H9 (cell line): ENCODE measurements around the gene SLC35B2. TPM values are rescaled to one million over a fixed set of nuclear protein-coding genes. Genes with fewer than 3 reads are reported as not detected.

Source experiments
- DNase-seq: peaks from one replicate; pipeline ENCODE4 v3.0.0-alpha.2; 2017
- H2AFZ ChIP-seq: one replicate; pipeline ENCODE4 v1.6.1; 2013; ENCODE audit warnings: mild to moderate bottlenecking, low read length, control low read depth, moderate library complexity
- H2AK5ac ChIP-seq: 2 replicates; pipeline ENCODE4 v1.6.1; 2013; ENCODE audit warnings: low read length, control low read depth, mixed read lengths; ENCODE audit not compliant: insufficient read length
- H2BK120ac ChIP-seq: one replicate; pipeline ENCODE4 v1.6.1; 2013; ENCODE audit warnings: low read depth, mild to moderate bottlenecking, low read length, control low read depth, inconsistent platforms; ENCODE audit not compliant: poor library complexity, severe bottlenecking
- H2BK12ac ChIP-seq: 2 replicates; pipeline ENCODE4 v1.6.1; 2013; ENCODE audit warnings: low read length, control low read depth, mixed read lengths, low read depth; ENCODE audit not compliant: insufficient read length
- H2BK15ac ChIP-seq: 2 replicates; pipeline ENCODE4 v1.6.1; 2013; ENCODE audit warnings: low read depth, low read length, control low read depth
- H2BK20ac ChIP-seq: one replicate; pipeline ENCODE4 v1.6.1; 2013; ENCODE audit warnings: low read depth, mild to moderate bottlenecking, low read length, control low read depth, inconsistent platforms; ENCODE audit not compliant: poor library complexity, severe bottlenecking
- H2BK5ac ChIP-seq: 2 replicates; pipeline ENCODE4 v1.6.1; 2013; ENCODE audit warnings: low read length, control low read depth, mixed read lengths; ENCODE audit not compliant: insufficient read length
- H3K14ac ChIP-seq: 2 replicates; pipeline ENCODE4 v1.6.1; 2013; ENCODE audit warnings: low read length, control low read depth; ENCODE audit not compliant: insufficient read depth
- H3K18ac ChIP-seq: 2 replicates; pipeline ENCODE4 v1.6.1; 2013; ENCODE audit warnings: low read depth, mild to moderate bottlenecking, mixed read lengths, low read length, control low read depth; ENCODE audit not compliant: insufficient read length
- H3K23ac ChIP-seq: 2 replicates; pipeline ENCODE4 v1.6.1; 2013; ENCODE audit warnings: low read length, control low read depth, mixed read lengths, low read depth; ENCODE audit not compliant: insufficient read length
- H3K23me2 ChIP-seq: 2 replicates; pipeline ENCODE4 v1.6.1; 2013; ENCODE audit warnings: low read depth, mild to moderate bottlenecking, mixed read lengths, low read length, control low read depth; ENCODE audit not compliant: insufficient read length, poor library complexity, severe bottlenecking
- H3K27ac ChIP-seq: 2 replicates; pipeline ENCODE4 v1.5.1; 2013; ENCODE audit warnings: low read length, control low read depth, mixed read lengths, low read depth; ENCODE audit not compliant: insufficient read length
- H3K27me3 ChIP-seq: 2 replicates; pipeline ENCODE4 v1.6.1; 2013; ENCODE audit warnings: low read length, control low read depth, inconsistent platforms; ENCODE audit not compliant: insufficient read depth
- H3K4ac ChIP-seq: 2 replicates; pipeline ENCODE4 v1.6.1; 2013; ENCODE audit warnings: low read depth, mild to moderate bottlenecking, control low read depth, inconsistent platforms, low read length, moderate library complexity
- H3K4me1 ChIP-seq: 2 replicates; pipeline ENCODE4 v1.6.1; 2013; ENCODE audit warnings: low read length, control low read depth, inconsistent platforms; ENCODE audit not compliant: insufficient read depth
- H3K4me2 ChIP-seq: 2 replicates; pipeline ENCODE4 v1.6.1; 2013; ENCODE audit warnings: low read length, control low read depth, mixed read lengths; ENCODE audit not compliant: insufficient read length, insufficient read depth
- H3K56ac ChIP-seq: 2 replicates; pipeline ENCODE4 v1.6.1; 2013; ENCODE audit warnings: low read depth, mild to moderate bottlenecking, mixed read lengths, low read length, control low read depth; ENCODE audit not compliant: insufficient read length
- H3K79me1 ChIP-seq: 2 replicates; pipeline ENCODE4 v1.6.1; 2013; ENCODE audit warnings: low read depth, mild to moderate bottlenecking, moderate library complexity, low read length, control low read depth, inconsistent platforms; ENCODE audit not compliant: insufficient read depth, poor library complexity, severe bottlenecking
- H3K79me2 ChIP-seq: 2 replicates; pipeline ENCODE4 v1.6.1; 2013; ENCODE audit warnings: low read length, control low read depth, inconsistent platforms; ENCODE audit not compliant: insufficient read depth
- H3K9ac ChIP-seq: 2 replicates; pipeline ENCODE4 v1.6.1; 2013; ENCODE audit warnings: low read length, control low read depth, mixed read lengths; ENCODE audit not compliant: insufficient read length; ENCODE audit errors: extremely low read depth
- H3K9me3 ChIP-seq: one replicate; pipeline ENCODE4 v1.6.1; 2013; ENCODE audit warnings: low read depth, low read length, inconsistent platforms; ENCODE audit not compliant: control insufficient read depth
- H3T11ph ChIP-seq: one replicate; pipeline ENCODE4 v1.6.1; 2013; ENCODE audit warnings: mild to moderate bottlenecking, low read length, control low read depth, inconsistent platforms
- H4K20me1 ChIP-seq: one replicate; pipeline ENCODE4 v1.6.1; 2013; ENCODE audit not compliant: control insufficient read depth, insufficient read length, insufficient read depth
- H4K5ac ChIP-seq: 2 replicates; pipeline ENCODE4 v1.6.1; 2013; ENCODE audit warnings: low read depth, mild to moderate bottlenecking, mixed read lengths, low read length, control low read depth; ENCODE audit not compliant: insufficient read length
- H4K8ac ChIP-seq: replicated peaks from 2 replicates; pipeline ENCODE4 v1.6.1; 2013; ENCODE audit warnings: low read length, control low read depth, mixed read lengths, low read depth; ENCODE audit not compliant: insufficient read length
- H4K91ac ChIP-seq: 2 replicates; pipeline ENCODE4 v1.6.1; 2013; ENCODE audit warnings: low read depth, mild to moderate bottlenecking, moderate library complexity, mixed read lengths, low read length, control low read depth; ENCODE audit not compliant: insufficient read length
- H3K27ac Mint-ChIP-seq, 3 experiments: 2 replicates in 2 of 3; 3 replicates in 1 of 3; pipeline ENCODE4 v1.8.0; 2020 to 2021; ENCODE audit warnings: mixed read lengths in 3 of 3, mild to moderate bottlenecking in 1 of 3, moderate library complexity in 1 of 3
- H3K27me3 Mint-ChIP-seq: 2 replicates; pipeline ENCODE4 v1.8.0; 2021; ENCODE audit warnings: low read depth, mild to moderate bottlenecking, moderate library complexity, mixed read lengths
- H3K36me3 Mint-ChIP-seq, 3 experiments: 2 replicates in 2 of 3; 3 replicates in 1 of 3; pipeline ENCODE4 v1.8.0; 2020 to 2021; ENCODE audit warnings: low read depth in 3 of 3, mixed read lengths in 3 of 3; ENCODE audit not compliant: insufficient read depth in 1 of 3
- H3K4me1 Mint-ChIP-seq, 2 experiments: 2 replicates each; pipeline ENCODE4 v1.8.0; 2020; ENCODE audit warnings: mixed read lengths in 2 of 2
- H3K4me3 Mint-ChIP-seq, 2 experiments: 2 replicates in 1 of 2; 3 replicates in 1 of 2; pipeline ENCODE4 v1.8.0; 2020 to 2021; ENCODE audit warnings: mild to moderate bottlenecking in 2 of 2, mixed read lengths in 2 of 2, moderate library complexity in 1 of 2
- H3K9me3 Mint-ChIP-seq, 2 experiments: 2 replicates in 1 of 2; 3 replicates in 1 of 2; pipeline ENCODE4 v1.8.0; 2020; ENCODE audit warnings: mild to moderate bottlenecking in 2 of 2, mixed read lengths in 2 of 2, moderate library complexity in 1 of 2
- WGBS: extraction: QIAGEN DNeasy Blood & Tissue Kit; methylation state at CpG from one replicate; pipeline ENCODE4 v1.1.7; 2013; ENCODE audit warnings: missing lambda C conversion rate, low lambda C conversion rate, mixed read lengths; ENCODE audit not compliant: insufficient read length; ENCODE audit errors: extremely low coverage; 5-methylcytosine and 5-hydroxymethylcytosine counted together
- total RNA-seq: library from RNA; stranded (reverse); gene quantifications from 2 replicates; pipeline ENCODE4 v1.2.1, GENCODE V29; 2021
- TF ChIP-seq, protein P1 (sequence below): fragments of 200-600 bp; sonication (generic); conservative IDR thresholded peaks from 3 replicates; pipeline ENCODE4 v1.8.0; 2021; ENCODE audit warnings: antibody characterized with exemption, mild to moderate bottlenecking

Gene SLC35B2
- total RNA-seq, 1 experiment from 2014 or later, result 34.5 TPM

- H3K79me1 ChIP-seq, result no peaks in the 10 kb centered on the region
- H2BK20ac ChIP-seq, result no peak overlapping the region
- H3K4ac ChIP-seq, result no peak overlapping the region
- H3K4me1 ChIP-seq, result no peaks in the 10 kb centered on the region; the same call in 1 of the 2 replicates
- no peaks in the 10 kb centered on the region for H3K79me2 ChIP-seq
- no peak overlapping the region for H3K4me2 ChIP-seq
- no peak for DNase-seq
- no peaks in the 10 kb centered on the region for H3K9me3 Mint-ChIP-seq
- H2BK120ac ChIP-seq, result no peak overlapping the region
- H3K56ac ChIP-seq, result no peak overlapping the region
- H3K27ac ChIP-seq, result no peak overlapping the region
- H4K5ac ChIP-seq, result no peak overlapping the region
- no peak overlapping the region for H4K91ac ChIP-seq
- H3K27me3 ChIP-seq, result no peaks in the 10 kb centered on the region; the same call in 1 of the 2 replicates
- H2BK5ac ChIP-seq, result no peak overlapping the region
- no peak overlapping the region for H2BK15ac ChIP-seq
- H2AFZ ChIP-seq, result no peak overlapping the region
- H3K27ac Mint-ChIP-seq, result no peak overlapping the region
- H3K23me2 ChIP-seq, result no peaks in the 10 kb centered on the region
- TF ChIP-seq, protein P1, sequence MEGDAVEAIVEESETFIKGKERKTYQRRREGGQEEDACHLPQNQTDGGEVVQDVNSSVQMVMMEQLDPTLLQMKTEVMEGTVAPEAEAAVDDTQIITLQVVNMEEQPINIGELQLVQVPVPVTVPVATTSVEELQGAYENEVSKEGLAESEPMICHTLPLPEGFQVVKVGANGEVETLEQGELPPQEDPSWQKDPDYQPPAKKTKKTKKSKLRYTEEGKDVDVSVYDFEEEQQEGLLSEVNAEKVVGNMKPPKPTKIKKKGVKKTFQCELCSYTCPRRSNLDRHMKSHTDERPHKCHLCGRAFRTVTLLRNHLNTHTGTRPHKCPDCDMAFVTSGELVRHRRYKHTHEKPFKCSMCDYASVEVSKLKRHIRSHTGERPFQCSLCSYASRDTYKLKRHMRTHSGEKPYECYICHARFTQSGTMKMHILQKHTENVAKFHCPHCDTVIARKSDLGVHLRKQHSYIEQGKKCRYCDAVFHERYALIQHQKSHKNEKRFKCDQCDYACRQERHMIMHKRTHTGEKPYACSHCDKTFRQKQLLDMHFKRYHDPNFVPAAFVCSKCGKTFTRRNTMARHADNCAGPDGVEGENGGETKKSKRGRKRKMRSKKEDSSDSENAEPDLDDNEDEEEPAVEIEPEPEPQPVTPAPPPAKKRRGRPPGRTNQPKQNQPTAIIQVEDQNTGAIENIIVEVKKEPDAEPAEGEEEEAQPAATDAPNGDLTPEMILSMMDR, result no peak
- H3K23ac ChIP-seq, result no peak overlapping the region
- peaks cover 73% of the 10 kb centered on the region for H3K27me3 Mint-ChIP-seq
- H2AK5ac ChIP-seq, result no peak overlapping the region
- H3K36me3 Mint-ChIP-seq, result no peaks in the 10 kb centered on the region
- H3K14ac ChIP-seq, result no peak overlapping the region
- no peak overlapping the region for H3K9ac ChIP-seq
- H3K4me1 Mint-ChIP-seq, result peaks cover 6 to 8% of the 10 kb centered on the region in 2 experiments; a peak in 3 of 4 replicates
- no CpG with 5 or more reads among the region's 2 CpGs for whole genome bisulfite sequencing
- H3K4me3 Mint-ChIP-seq, result no peak overlapping the region
- no peaks in the 10 kb centered on the region for H3K9me3 ChIP-seq
- H2BK12ac ChIP-seq, result no peak overlapping the region
- no peak overlapping the region for H3K18ac ChIP-seq
- H4K8ac ChIP-seq, result no peak overlapping the region
- H3T11ph ChIP-seq, result no peak overlapping the region
- H4K20me1 ChIP-seq, result no peaks in the 10 kb centered on the region
These were observed 26.8 kb upstream of the SLC35B2 start for GRCh38 chr6:44284121-44284520.
